ENCODE results near the gene R3HDM2.

DNA sequence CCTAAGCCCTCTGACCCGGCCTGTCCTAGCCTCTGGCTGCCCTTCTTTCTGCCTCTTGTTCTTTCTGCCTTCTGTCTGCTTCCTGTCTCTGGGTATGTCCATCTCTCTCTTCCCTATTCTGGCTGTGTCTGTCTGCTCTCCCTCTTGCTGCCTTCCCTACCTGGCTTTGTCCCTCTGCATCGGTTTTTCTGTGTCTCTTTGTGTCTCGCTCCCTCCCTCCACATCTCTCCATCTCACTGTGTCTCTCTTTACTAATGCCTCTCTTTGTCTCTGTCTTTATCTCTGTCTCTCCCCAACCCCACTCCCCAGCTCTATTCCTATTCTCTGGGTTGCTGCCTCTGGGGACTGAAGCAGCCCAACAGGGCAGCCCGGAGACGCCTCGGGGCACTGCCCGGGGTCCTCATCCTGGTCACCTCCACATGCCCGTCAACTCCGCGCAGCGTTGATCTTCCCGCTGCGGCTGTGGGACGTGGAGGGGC lies 191.2 kb downstream of the R3HDM2 start:
- TF ChIP-seq EZH2 (IDR thresholded peaks at IDR 0.05; ENCODE audit: borderline replicate concordance, low read depth, low read length, severe bottlenecking): no peak
- TF ChIP-seq, protein P1, sequence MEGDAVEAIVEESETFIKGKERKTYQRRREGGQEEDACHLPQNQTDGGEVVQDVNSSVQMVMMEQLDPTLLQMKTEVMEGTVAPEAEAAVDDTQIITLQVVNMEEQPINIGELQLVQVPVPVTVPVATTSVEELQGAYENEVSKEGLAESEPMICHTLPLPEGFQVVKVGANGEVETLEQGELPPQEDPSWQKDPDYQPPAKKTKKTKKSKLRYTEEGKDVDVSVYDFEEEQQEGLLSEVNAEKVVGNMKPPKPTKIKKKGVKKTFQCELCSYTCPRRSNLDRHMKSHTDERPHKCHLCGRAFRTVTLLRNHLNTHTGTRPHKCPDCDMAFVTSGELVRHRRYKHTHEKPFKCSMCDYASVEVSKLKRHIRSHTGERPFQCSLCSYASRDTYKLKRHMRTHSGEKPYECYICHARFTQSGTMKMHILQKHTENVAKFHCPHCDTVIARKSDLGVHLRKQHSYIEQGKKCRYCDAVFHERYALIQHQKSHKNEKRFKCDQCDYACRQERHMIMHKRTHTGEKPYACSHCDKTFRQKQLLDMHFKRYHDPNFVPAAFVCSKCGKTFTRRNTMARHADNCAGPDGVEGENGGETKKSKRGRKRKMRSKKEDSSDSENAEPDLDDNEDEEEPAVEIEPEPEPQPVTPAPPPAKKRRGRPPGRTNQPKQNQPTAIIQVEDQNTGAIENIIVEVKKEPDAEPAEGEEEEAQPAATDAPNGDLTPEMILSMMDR (IDR thresholded peaks at IDR 0.05; ENCODE audit: borderline replicate concordance, extremely low read depth, low read length, poor library complexity, severe bottlenecking): no peak
